PC-9 (cell line): ENCODE data around the gene DMPK. TPM values are rescaled to one million over a fixed set of nuclear protein-coding genes. Genes with fewer than 3 reads are reported as not detected.

Source experiments
- BruUV-seq: library from RNA; stranded (reverse); fragments of 400-500 nt; replicated peaks from 2 replicates; lab custom pipeline; 2021; lab: Mats Ljungman, UMichigan
- CTCF ChIA-PET: fragments of 300-600 bp; sonication (Branson Sonifier 250); formaldehyde crosslinking; loops from one replicate; lab custom pipeline; 2022; ENCODE audit warnings: antibody characterized with exemption; lab: Charles Lee
- POLR2A ChIA-PET: fragments of 300-600 bp; sonication (Branson Sonifier 250); formaldehyde crosslinking; loops from one replicate; lab custom pipeline; 2022; ENCODE audit warnings: antibody characterized with exemption; ENCODE audit not compliant: unreplicated experiment; lab: Charles Lee
- DNase-seq, 2 experiments: peaks; one replicate each; pipeline versions ENCODE4 v3.0.0 to v3.0.0-alpha.2; 2015 to 2022; ENCODE audit warnings: mixed read lengths in 1 of 2
- H2AFZ ChIP-seq: fragments of 200-600 bp; sonication (generic); 2 replicates; pipeline ENCODE4 v1.8.1; 2017; ENCODE audit warnings: antibody characterized with exemption
- H3F3A ChIP-seq: fragments of 200-600 bp; sonication (generic); 2 replicates; pipeline ENCODE4 v1.8.1; 2017; ENCODE audit warnings: antibody characterized with exemption, mild to moderate bottlenecking, low read depth; ENCODE audit not compliant: insufficient read depth
- H3K27ac ChIP-seq: fragments of 200-600 bp; sonication (generic); 2 replicates; pipeline ENCODE4 v1.6.1; 2016; ENCODE audit warnings: mixed run types
- H3K27me3 ChIP-seq: fragments of 200-600 bp; sonication (generic); 2 replicates; pipeline ENCODE4 v1.6.1; 2016; ENCODE audit warnings: low read depth, mixed run types; ENCODE audit not compliant: insufficient read depth
- H3K36me3 ChIP-seq: fragments of 200-600 bp; sonication (generic); 2 replicates; pipeline ENCODE4 v1.6.1; 2016; ENCODE audit warnings: low read depth, mixed run types
- H3K4me1 ChIP-seq: fragments of 200-600 bp; sonication (generic); replicated peaks from 2 replicates; pipeline ENCODE4 v1.6.1; 2016; ENCODE audit warnings: mixed run types; ENCODE audit not compliant: insufficient read depth
- H3K4me2 ChIP-seq: fragments of 200-600 bp; sonication (generic); 2 replicates; pipeline ENCODE4 v1.6.1; 2017; ENCODE audit warnings: mixed run types
- H3K4me3 ChIP-seq: fragments of 200-600 bp; sonication (generic); 2 replicates; pipeline ENCODE4 v1.6.1; 2016; ENCODE audit warnings: mixed run types
- H3K79me2 ChIP-seq: fragments of 200-600 bp; sonication (generic); 2 replicates; pipeline ENCODE4 v1.6.1; 2017; ENCODE audit warnings: low read depth, mixed run types
- H3K9me2 ChIP-seq: fragments of 200-600 bp; sonication (generic); 2 replicates; pipeline ENCODE4 v1.8.1; 2017; ENCODE audit warnings: mild to moderate bottlenecking; ENCODE audit not compliant: insufficient read depth
- H3K9me3 ChIP-seq: fragments of 200-600 bp; sonication (generic); 2 replicates; pipeline ENCODE4 v1.8.1; 2016; ENCODE audit warnings: low read depth; ENCODE audit not compliant: insufficient read depth
- H4K20me1 ChIP-seq: fragments of 200-600 bp; sonication (generic); 2 replicates; pipeline ENCODE4 v1.8.1; 2017; ENCODE audit not compliant: insufficient read depth
- CTCF ChIP-seq: fragments of 200-600 bp; sonication (generic); conservative IDR thresholded peaks from 2 replicates; pipeline ENCODE4 v1.6.1; 2017; ENCODE audit warnings: mixed run types, antibody characterized with exemption, mild to moderate bottlenecking, moderate library complexity
- EZH2 ChIP-seq: fragments of 200-600 bp; sonication (generic); IDR thresholded peaks from 2 replicates; pipeline ENCODE4 v1.8.0; 2017; ENCODE audit warnings: antibody characterized with exemption, low read depth
- intact Hi-C: fragments of 100-400 bp; cut with micrococcal nuclease; formaldehyde crosslinking; loops from one replicate; pipeline ENCODE4 v1.10.0; 2022; ENCODE audit not compliant: unreplicated experiment
- total RNA-seq: library from RNA; stranded (reverse); gene quantifications from 2 replicates; pipeline ENCODE4 v1.2.3, GENCODE V29; 2021

The DMPK gene
- total RNA-seq, 1 experiment from 2014 or later = 110 TPM

- intact Hi-C loops = no loop called here
- no peaks in the 10 kb centered on the region for H3K9me2 ChIP-seq
- peaks cover 20% of the 10 kb centered on the region for H3K79me2 ChIP-seq
- H3F3A ChIP-seq = peaks cover 20% of the 10 kb centered on the region; the same call in 1 of the 2 replicates
- DNase-seq = no peak
- H3K4me2 ChIP-seq = no peak overlapping the region
- H3K9me3 ChIP-seq = no peaks in the 10 kb centered on the region
- POLR2A ChIA-PET = no interaction called here
- no peak for TF ChIP-seq EZH2
- no peak for TF ChIP-seq CTCF
- no peaks in the 10 kb centered on the region for H3K27me3 ChIP-seq
- H2AFZ ChIP-seq = no peak overlapping the region
- no peaks in the 10 kb centered on the region for H4K20me1 ChIP-seq
- H3K36me3 ChIP-seq = peaks cover 4% of the 10 kb centered on the region; the same call in 1 of the 2 replicates
- BruUV-seq = no TSS peak
- H3K4me1 ChIP-seq = peaks cover 24% of the 10 kb centered on the region
- CTCF ChIA-PET = interaction anchor here (0.5 kb wide), 1 partner anchor 12 kb away, joined by 4 read pairs; the partner anchor contains the start of gene DMPK
- H3K4me3 ChIP-seq = no peak overlapping the region
- H3K27ac ChIP-seq = no peak overlapping the region
Measured at GRCh38 chr19:45794627-45795026, 12.3 kb upstream of the DMPK start.

- no peak for DNase-seq
- CTCF ChIA-PET = no interaction called here
- H2AFZ ChIP-seq = no peak overlapping the region
Measured at GRCh38 chr19:45793876-45794275, 11.6 kb upstream of the DMPK start.

GRCh38 chr19:45793178-45793564 lies 10.9 kb upstream of the DMPK start:
- H4K20me1 ChIP-seq = no peaks in the 10 kb centered on the region
- peaks cover 18% of the 10 kb centered on the region for H3K4me1 ChIP-seq
- H3F3A ChIP-seq = peaks cover 14% of the 10 kb centered on the region; the same call in 1 of the 2 replicates
- H3K27ac ChIP-seq = no peak overlapping the region
- ChIA-PET CTCF (interaction anchor here (0.6 to 0.7 kb wide), 3 partner anchors 12 to 542 kb away, joined by 3 to 6 read pairs (median 3); no protein-coding TSS in a partner anchor), POLR2A (interaction anchor here (0.6 to 1.4 kb wide), 4 partner anchors 10 to 76 kb away, joined by 3 to 15 read pairs (median 5); partner anchors contain the start of gene DMPK)
- H3K4me2 ChIP-seq = 0 out of 2 replicates have a peak overlapping the region, but pooled peaks have one; percentile 9
- no peaks in the 10 kb centered on the region for H3K27me3 ChIP-seq
- peaks cover 28% of the 10 kb centered on the region for H3K79me2 ChIP-seq
- no peaks in the 10 kb centered on the region for H3K9me2 ChIP-seq
- DNase-seq = no peak
- H3K4me3 ChIP-seq = no peak overlapping the region
- H2AFZ ChIP-seq = no peak overlapping the region
- H3K36me3 ChIP-seq = peaks cover 13% of the 10 kb centered on the region
- TF ChIP-seq EZH2 (no peak), CTCF (no peak)
- intact Hi-C loops = no loop called here
- BruUV-seq = no TSS peak
- no peaks in the 10 kb centered on the region for H3K9me3 ChIP-seq

More at GRCh38 chr19:45793876-45794275, 11.6 kb upstream of the DMPK start:
- intact Hi-C loops = no loop called here
- Histone ChIP-seq H3K4me1 (peaks cover 18% of the 10 kb centered on the region), H3K4me3 (no peak overlapping the region), H3K36me3 (peaks cover 11% of the 10 kb centered on the region), H3K79me2 (peaks cover 27% of the 10 kb centered on the region), H3K27ac (no peak overlapping the region), H4K20me1 (no peaks in the 10 kb centered on the region), H3K9me2 (no peaks in the 10 kb centered on the region), H3K4me2 (no peak overlapping the region), H3F3A (peaks cover 14% of the 10 kb centered on the region; the same call in 1 of the 2 replicates), H3K9me3 (no peaks in the 10 kb centered on the region), H3K27me3 (no peaks in the 10 kb centered on the region)
- POLR2A ChIA-PET = interaction anchor here (0.5 kb wide), 1 partner anchor 20 kb away, joined by 7 read pairs; no protein-coding TSS in a partner anchor
- no peak for TF ChIP-seq CTCF
- no peak for TF ChIP-seq EZH2
- no TSS peak for BruUV-seq
